HG03520 (cell line): ENCODE results near the gene CCL13.
"Not testable (repeated sequence)": the region's sequence is repeated elsewhere in the genome, so short reads cannot be mapped to it uniquely, and the experiment has no call there.

Source experiments
- ATAC-seq: cut with Tn5 transposase; IDR thresholded peaks from one replicate; pipeline ENCODE4 v1.9.1; 2021; ENCODE audit warnings: mild to moderate bottlenecking, moderate library complexity; ENCODE audit not compliant: unreplicated experiment

Gene CCL13

DNA sequence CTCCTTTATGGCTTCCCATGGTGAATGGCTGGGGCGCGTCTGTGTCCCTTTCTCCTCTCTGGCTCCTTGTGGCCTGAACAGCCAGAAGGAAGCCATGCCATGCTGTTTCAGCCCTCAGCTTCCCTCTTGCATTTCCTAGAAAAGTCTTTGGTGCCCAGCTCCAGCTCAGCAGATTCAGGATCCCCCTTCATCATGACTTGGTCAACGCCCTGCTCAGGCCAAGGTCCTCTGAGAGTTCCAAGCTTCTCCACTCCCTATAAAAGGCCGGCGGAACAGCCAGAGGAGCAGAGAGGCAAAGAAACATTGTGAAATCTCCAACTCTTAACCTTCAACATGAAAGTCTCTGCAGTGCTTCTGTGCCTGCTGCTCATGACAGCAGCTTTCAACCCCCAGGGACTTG is at the start of gene CCL13:
CCL13 (plus strand) TSS at position 287 of the 400 bp plus-strand sequence; CDS start at position 334, 47 bp downstream.
- ATAC-seq = no peak

DNA sequence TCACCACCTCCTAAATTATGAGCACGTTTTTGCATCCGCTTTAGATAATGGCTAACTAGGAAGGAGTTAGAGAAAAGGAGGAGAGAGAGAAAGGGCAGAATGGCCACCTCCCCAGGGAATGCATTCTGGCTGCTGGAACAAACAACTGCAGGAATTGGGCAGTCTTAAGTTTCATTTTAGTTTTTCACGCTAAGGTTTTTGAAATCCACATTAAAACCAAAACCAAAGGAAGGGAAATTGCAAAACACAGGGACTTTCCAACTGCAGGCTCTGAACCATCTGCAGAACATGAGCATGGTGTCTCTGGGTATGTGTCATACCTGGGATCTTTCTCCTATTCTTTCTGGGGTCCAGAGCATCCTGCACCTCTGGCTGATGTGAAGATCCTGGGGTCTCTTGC is 49.2 kb upstream of the CCL13 start:
- no peak for ATAC-seq

- ATAC-seq = no peak
Measured at GRCh38 chr17:34308371-34308770, 47.9 kb upstream of the CCL13 start.

DNA sequence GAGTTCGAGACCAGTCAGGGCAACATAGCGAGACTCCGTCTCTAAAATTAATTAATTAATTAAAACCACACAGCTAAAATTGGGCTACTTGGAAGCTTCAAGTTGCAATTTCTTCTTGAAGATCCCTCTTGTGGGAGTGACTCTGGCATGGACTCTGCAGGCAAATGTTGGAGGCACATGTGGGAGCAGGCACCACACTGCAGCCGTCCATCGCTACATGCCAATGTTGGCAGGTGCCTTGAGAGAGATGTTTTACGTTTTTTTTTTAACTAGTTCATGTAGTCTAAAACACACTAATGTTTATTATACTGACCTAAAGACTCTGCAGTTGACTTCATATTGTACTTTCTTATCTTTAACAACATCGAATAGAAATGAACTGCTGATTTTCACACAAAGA is 45.0 kb upstream of the CCL13 start:
- no peak for ATAC-seq

DNA sequence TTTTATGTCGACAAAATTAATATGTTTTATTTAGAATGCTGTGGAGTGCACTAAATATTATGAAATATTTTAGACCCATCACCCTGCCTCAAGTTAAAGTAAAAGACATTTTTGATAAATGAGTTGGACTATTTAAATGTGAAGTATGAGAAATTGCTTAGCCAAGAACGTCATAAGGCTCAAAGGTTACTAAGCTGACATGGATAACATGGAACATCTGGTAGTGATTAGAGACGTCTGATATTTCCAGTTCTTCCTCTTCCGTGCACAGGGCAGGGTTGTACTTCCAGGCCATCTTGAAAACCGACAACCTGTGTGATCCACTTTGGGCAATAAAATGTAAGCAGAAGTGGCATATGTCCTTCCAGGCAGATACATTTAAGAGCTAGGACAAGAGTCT is 44.2 kb upstream of the CCL13 start:
- ATAC-seq = no peak

DNA sequence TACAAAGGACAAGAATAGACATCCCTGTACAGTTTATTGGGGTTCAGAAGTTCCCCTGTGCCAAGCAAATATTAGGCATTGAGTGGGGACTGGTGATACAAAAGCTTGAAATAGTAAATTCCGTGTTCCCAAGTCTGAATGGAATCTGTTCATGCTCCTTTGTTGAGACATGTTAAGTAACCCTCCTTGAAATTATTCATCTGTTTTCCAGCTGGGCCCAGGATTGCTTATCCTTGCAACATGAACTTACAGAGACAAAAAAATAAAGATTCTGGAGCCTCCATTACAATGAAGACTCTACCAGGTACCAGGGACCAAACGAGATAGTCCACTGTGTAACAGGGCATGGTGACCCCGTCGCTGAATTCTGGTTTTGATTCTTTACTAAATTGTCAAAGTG is 43.1 kb upstream of the CCL13 start:
- no peak for ATAC-seq

DNA sequence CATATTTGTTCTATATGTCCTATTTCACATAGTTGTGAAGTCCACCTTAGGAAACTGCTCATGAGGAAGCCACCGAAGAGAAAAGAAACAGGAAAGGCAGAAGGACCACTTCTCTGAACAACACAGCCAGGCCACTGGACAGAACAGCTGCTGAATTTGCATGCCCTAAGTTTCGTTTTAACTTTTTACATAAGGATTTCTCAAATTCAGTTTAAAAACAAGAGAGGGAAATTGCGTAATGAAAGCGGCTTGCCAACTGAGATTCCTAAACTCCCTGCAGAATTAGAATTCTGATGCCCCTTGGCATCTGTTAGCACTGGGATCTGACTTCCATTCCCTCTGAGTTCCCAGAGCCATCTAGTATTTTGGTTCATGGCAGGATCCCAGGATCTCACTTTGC is 42.0 kb upstream of the CCL13 start:
- ATAC-seq = no peak

- ATAC-seq = no peak
Measured at GRCh38 chr17:34318474-34318873, 37.8 kb upstream of the CCL13 start.

- ATAC-seq = no peak
Measured at GRCh38 chr17:34319039-34319483, 37.2 kb upstream of the CCL13 start, which contains the start of gene CCL8. Gene CCL8 (plus strand): TSS chr17:34319435. CDS start chr17:34319502, 67 bp downstream.

GRCh38 chr17:34321964-34322363 is 34.3 kb upstream of the CCL13 start:
- ATAC-seq = no peak

GRCh38 chr17:34327580-34327979 is 28.7 kb upstream of the CCL13 start:
- ATAC-seq = not testable (repeated sequence)

DNA sequence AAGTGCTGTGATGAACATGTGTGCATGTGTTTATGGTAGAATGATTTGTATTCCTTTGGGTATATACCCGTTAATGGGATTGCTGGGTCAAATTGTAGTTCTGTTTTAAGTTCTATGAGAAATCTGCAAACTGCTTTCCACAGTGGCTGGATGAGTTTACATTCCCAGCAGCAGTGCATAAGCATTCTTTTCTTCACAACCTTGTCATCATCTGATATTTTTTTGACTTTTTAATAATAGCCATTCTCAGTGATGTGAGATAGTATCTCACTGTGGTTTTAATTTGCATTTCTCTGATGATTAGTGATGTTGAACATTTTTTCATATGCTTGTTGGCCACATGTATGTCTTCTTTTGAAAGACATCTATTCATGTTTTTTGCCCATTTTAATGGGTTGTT is 18.6 kb upstream of the CCL13 start:
- ATAC-seq = no peak

- ATAC-seq = no peak
Measured at GRCh38 chr17:34339138-34339770, 17.0 kb upstream of the CCL13 start.

- no peak for ATAC-seq
Measured at GRCh38 chr17:34341916-34342315, 14.4 kb upstream of the CCL13 start.

GRCh38 chr17:34347063-34347462 is 9.2 kb upstream of the CCL13 start:
- no peak for ATAC-seq

- ATAC-seq = no peak
Measured at GRCh38 chr17:34349751-34350150, 6.5 kb upstream of the CCL13 start.

DNA sequence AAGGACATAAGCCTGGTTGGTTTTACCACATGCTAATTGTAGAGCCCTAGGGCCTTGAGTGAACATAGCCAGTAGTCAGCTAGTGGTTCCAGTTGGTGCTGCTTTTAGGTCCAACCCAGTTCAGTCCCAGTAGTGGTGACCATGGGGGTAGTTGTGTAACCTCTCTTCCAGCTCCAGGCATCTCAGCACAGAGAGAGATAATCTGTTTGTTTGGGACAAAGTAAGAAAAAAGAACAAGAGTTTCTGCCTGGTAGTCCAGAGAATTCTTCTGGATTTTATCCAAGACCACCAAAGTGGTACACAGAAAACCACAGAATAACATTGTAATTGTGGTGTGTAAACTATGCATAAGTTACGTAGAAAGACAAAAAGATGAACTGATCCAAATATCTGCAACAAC is 5.2 kb upstream of the CCL13 start:
- ATAC-seq = no peak

GRCh38 chr17:34352191-34352590 is 4.1 kb upstream of the CCL13 start:
- no peak for ATAC-seq

DNA sequence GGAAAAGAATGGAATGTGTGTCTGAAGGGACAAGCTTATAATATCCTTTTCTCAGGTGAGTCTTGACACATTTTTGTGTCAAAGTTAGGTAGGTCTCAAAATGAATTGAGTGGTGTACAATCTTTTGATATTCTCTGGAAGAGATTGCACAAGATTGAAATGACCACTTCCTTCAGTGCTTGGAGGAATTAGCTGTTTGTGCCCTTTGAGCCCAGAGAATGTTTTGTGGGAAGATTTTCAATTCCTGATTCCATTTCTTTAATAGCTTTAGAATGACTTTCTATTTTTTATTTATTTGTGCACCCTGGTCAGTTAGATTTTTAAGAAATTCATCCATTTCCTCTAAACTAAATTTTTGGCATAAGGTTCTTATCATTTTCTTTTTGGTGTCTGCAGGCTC is 1.6 kb upstream of the CCL13 start:
- ATAC-seq = no peak

GRCh38 chr17:34357398-34357797 is 1.1 kb downstream of the CCL13 start:
- ATAC-seq = no peak

DNA sequence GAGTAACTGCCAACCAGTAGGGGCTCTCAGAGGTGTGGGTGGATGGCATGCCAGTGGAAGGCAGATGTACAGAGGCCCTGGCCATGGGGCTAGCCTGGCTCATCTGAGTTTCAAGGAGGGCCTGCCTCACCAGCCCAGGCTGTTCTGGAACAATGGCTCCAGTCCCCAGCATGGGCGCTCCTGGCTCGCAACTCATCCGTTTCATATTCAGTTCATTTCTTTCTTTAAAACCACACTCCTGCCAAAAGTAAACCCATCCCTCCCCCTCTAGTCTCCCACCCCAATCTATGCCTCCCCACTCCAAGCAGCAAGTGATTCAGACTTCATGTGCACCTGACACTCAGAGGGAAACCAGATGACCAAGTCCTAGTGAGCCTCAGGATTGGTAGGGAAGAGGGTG is 2.4 kb downstream of the CCL13 start:
- no peak for ATAC-seq

DNA sequence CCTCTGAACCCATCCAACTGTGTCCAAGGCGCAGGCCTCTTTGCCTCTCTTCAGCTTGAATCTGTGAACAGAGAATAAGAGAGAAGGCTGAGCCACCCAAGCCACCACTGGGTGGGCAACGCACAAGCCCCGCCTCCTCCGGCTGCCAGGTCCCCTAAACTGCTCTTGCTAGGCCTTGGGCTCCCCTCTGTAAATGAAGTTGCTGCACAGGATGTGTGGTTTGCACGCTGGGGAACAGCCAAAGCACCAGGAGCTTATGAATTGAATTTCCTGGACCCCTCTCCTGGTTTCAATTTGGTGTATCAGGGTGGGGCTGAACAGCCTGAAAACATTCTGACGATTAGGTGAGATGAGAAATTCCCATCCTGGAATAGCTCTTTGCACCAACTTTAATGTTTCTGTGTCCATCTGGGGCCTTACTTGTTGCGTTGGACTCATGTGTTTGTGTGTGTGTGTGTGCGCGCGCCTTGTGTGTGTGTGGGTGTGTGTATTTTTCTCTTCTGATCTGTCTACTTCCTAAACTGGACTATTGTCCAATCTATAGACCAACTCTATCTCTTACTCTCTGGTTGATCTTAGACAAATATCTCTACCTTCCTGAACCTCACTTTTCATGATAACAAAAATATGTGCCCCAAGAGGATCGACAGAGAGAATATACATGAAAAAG is 4.5 kb downstream of the CCL13 start:
- no peak for ATAC-seq
